Heart left ventricle (tissue), 16 donors: ENCODE results near the gene SLA2. TPM values are rescaled to one million over a fixed set of nuclear protein-coding genes. Genes with fewer than 3 reads are reported as not detected.

Experiments used
- ATAC-seq, 4 donors: fragments of 200-7000 bp; cut with Tn5 transposase; one replicate each; pipeline ENCODE4 v1.9.1; 2020 to 2022; ENCODE audit warnings: moderate library complexity in 4 of 4, mild to moderate bottlenecking in 3 of 4, moderate number of reproducible peaks in 1 of 4
- DNase-seq, 5 donors: peaks; one replicate each; pipeline ENCODE4 v3.0.0-alpha.2; 2020
- H3K27ac ChIP-seq, 12 donors: fragments of 200-600 bp; sonication (generic) in 4 of 12; one replicate each; pipeline versions ENCODE4 v1.5.0 to v1.8.0; 2016 to 2022; ENCODE audit warnings: mild to moderate bottlenecking in 2 of 12
- H3K27me3 ChIP-seq, 9 donors: fragments of 200-600 bp; sonication (generic) in 2 of 9; one replicate each; pipeline versions ENCODE4 v1.5.1 to v1.8.0; 2016 to 2022; ENCODE audit warnings: mild to moderate bottlenecking in 3 of 9
- H3K36me3 ChIP-seq, 9 donors: fragments of 200-600 bp; sonication (generic) in 2 of 9; one replicate each; pipeline versions ENCODE4 v1.5.0 to v1.8.0; 2018 to 2022; ENCODE audit warnings: mild to moderate bottlenecking in 2 of 9
- H3K4me1 ChIP-seq, 12 donors: fragments of 200-600 bp; sonication (generic) in 4 of 12; one replicate each; pipeline versions ENCODE4 v1.5.0 to v1.8.0; 2016 to 2022; ENCODE audit warnings: mild to moderate bottlenecking in 3 of 12
- H3K4me3 ChIP-seq, 12 donors: fragments of 200-600 bp; sonication (generic) in 4 of 12; one replicate each; pipeline versions ENCODE4 v1.5.0 to v1.8.0; 2017 to 2022; ENCODE audit warnings: mild to moderate bottlenecking in 9 of 12, moderate library complexity in 4 of 12
- H3K9me3 ChIP-seq, 12 donors: fragments of 200-600 bp; sonication (generic) in 4 of 12; one replicate each; pipeline versions ENCODE4 v1.5.0 to v1.8.0; 2016 to 2022; ENCODE audit warnings: mild to moderate bottlenecking in 1 of 12
- POLR2A ChIP-seq, 2 donors: fragments of 450-650 bp; IDR thresholded peaks; one replicate each; pipeline ENCODE4 v1.6.1; 2017; ENCODE audit warnings: antibody characterized with exemption in 2 of 2, mild to moderate bottlenecking in 2 of 2, moderate library complexity in 2 of 2
- WGBS, 4 donors: extraction: QIAGEN DNeasy Blood & Tissue Kit in 2 of 4; methylation state at CpG; one replicate each; pipeline versions ENCODE4 v1.1.5 to v1.1.7; 2013 to 2018; 5-methylcytosine and 5-hydroxymethylcytosine counted together
- intact Hi-C, 10 donors: fragments of 100-400 bp; cut with DNase I; formaldehyde crosslinking; loops; one replicate each; pipeline versions ENCODE4 v1.11.1 to v1.14.2; 2022
- polyA plus RNA-seq, 2 donors: library from polyadenylated mRNA; stranded (reverse); fragments of 200-250 nt; gene quantifications; one replicate each; pipeline ENCODE4 v1.2.3, GENCODE V29; 2013
- total RNA-seq, 9 donors: library from RNA; depleted of rRNA in 2 of 9; stranded (reverse); fragments of >200 nt in 2 of 9; fragmentation: NEBNext Ultra II Directional in 3 of 9; extraction: Animal tissue kit (Norgen Biotek cat#: 25700) in 3 of 9; gene quantifications; one replicate each; pipeline versions ENCODE4 v1.1.0 to v1.2.4, GENCODE V29; 2016 to 2023
- TF ChIP-seq, protein P1 (sequence below), 12 donors: fragments of 200-600 bp; sonication (generic) in 4 of 12; IDR thresholded peaks; one replicate each; pipeline versions ENCODE4 v1.5.0 to v1.8.0; 2018 to 2022; ENCODE audit warnings: antibody characterized with exemption in 12 of 12, mild to moderate bottlenecking in 5 of 12
- donor health status: ischemic (EF 13 %, LVEDD 7.1; RV severe dilation, severe dysfunction).
- donor health status: healthy with polysubstance abuse.
- donor health status: DM: no; HTN: yes; CAD: no.
- donor health status: DM: no; HTN: no; CAD: no.
- donor health status: ischemic (EF 25% LVEDD 6.9; RV normal size, moderate dysfunction).
- donor health status: ischemic (EF 25% LVEDD 5.7; RV mildly dilated, moderate dysfunction).
- donor health status: healthy.
- donor health status: DM: yes; HTN: yes; CAD: no.
- donor health status: ischemic (EF 35%, LVEDD 5.7; RV mildly dilated, moderate dysfunction).
- donor health status: nonischemic (EF 11% LVEDD 7.7; RV severe dilation, severe dysfunction).
- donor health status: DM: yes; HTN: yes; CAD: no.
- donor health status: PGD.
- donor health status: ischemic (EF 29% LVEDD 5.4; RV normal size, mild dysfunction).
- donor health status: nonischemic (EF 23%, LVEDD 6.1; RV moderate dilation, normal function).

SLA2 gene
- total and polyA plus RNA-seq, 11 donors: 0.14 to 3.0 (median 0.36) TPM

DNA sequence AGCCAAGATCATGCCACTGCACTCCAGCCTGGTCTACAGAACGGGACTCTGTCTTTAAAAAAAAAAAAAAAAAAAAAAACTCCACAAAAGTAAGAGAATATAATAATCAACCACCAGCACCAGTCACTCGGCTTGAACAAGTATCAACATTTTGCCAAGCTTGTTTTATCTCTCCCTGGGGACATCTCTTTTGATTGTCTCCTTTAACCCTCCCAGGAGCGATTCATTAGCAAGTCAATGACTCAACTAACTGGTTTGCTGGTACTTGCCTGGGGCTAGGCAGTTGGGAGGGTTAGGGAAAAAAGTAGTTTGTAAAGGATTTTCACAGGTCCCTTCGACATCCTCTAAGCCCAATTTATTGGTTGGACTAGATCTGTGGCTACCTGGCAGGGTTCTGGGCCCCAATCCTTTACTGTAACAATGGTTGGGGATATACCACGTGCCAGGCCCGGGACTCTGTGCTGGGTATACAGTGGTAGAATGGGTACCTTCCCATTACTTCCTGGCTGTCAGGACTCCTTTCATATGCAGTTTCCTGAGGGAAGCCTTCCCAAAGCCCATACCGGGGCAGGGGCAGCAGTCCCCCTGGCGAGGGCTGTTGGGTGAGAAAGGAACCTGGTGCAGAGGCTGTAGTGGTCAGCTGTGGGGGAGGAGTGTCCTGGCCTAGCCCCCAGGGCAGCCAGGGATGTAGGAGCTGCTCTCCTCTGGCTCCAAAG lies 60.4 kb downstream of the SLA2 start:
- WGBS, 4 donors: 71 to 86% (median 76%) methylated on average over 8 of the region's 8 CpGs
- DNase-seq (no peak), ATAC-seq (no peak)
- no peak for TF ChIP-seq POLR2A (IDR thresholded peaks at IDR 0.05)
- TF ChIP-seq, protein P1, sequence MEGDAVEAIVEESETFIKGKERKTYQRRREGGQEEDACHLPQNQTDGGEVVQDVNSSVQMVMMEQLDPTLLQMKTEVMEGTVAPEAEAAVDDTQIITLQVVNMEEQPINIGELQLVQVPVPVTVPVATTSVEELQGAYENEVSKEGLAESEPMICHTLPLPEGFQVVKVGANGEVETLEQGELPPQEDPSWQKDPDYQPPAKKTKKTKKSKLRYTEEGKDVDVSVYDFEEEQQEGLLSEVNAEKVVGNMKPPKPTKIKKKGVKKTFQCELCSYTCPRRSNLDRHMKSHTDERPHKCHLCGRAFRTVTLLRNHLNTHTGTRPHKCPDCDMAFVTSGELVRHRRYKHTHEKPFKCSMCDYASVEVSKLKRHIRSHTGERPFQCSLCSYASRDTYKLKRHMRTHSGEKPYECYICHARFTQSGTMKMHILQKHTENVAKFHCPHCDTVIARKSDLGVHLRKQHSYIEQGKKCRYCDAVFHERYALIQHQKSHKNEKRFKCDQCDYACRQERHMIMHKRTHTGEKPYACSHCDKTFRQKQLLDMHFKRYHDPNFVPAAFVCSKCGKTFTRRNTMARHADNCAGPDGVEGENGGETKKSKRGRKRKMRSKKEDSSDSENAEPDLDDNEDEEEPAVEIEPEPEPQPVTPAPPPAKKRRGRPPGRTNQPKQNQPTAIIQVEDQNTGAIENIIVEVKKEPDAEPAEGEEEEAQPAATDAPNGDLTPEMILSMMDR (IDR thresholded peaks at IDR 0.05): no peak
- no peaks in the 10 kb centered on the region for H3K27me3 ChIP-seq
- H3K36me3 ChIP-seq: peaks cover 0 to 44% (median 30%) of the 10 kb centered on the region in 9 donors
- H3K27ac ChIP-seq: no peak overlapping the region
- H3K4me1 ChIP-seq: no peaks in the 10 kb centered on the region
- no peak overlapping the region for H3K4me3 ChIP-seq
- no peaks in the 10 kb centered on the region for H3K9me3 ChIP-seq
- intact Hi-C loops: loop anchor here in 1 of 10 donors (10.0 kb wide), 1 partner anchor 371 kb away; no protein-coding TSS in a partner anchor

DNA sequence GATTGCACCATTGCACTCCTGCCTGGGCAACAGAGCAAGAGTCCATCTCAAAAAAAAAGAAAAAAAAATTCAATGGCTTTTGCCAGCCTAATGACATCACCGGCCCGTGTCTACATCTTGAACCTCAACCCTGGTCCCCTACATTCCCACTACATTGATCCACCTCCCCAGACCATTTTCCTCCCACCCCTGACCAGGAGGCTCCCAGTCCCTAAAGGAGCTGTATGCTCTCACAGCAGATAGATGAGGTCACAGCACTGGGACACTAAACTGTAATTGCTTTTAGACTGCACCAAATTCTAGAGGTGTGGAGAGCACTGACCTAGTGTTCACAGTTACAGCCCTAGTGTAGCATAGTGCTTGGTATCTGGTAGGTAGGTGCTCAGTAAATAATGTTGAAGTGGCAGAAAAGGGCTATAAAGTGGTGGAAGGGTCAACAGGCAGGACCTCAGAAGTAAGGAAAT lies 61.9 kb downstream of the SLA2 start:
- H3K9me3 ChIP-seq: no peaks in the 10 kb centered on the region
- intact Hi-C loops: loop anchor here in 1 of 10 donors (10.0 kb wide), 1 partner anchor 369 kb away; no protein-coding TSS in a partner anchor
- no peak overlapping the region for H3K4me3 ChIP-seq
- no peak for TF ChIP-seq POLR2A (IDR thresholded peaks at IDR 0.05)
- H3K4me1 ChIP-seq: no peaks in the 10 kb centered on the region
- H3K36me3 ChIP-seq: peaks cover 0 to 51% (median 41%) of the 10 kb centered on the region in 9 donors
- ATAC-seq (no peak), DNase-seq (no peak)
- 82 to 91% (median 89%) methylated on average over 2 of the region's 2 CpGs for WGBS, 4 donors
- H3K27me3 ChIP-seq: no peaks in the 10 kb centered on the region
- no peak overlapping the region for H3K27ac ChIP-seq

DNA sequence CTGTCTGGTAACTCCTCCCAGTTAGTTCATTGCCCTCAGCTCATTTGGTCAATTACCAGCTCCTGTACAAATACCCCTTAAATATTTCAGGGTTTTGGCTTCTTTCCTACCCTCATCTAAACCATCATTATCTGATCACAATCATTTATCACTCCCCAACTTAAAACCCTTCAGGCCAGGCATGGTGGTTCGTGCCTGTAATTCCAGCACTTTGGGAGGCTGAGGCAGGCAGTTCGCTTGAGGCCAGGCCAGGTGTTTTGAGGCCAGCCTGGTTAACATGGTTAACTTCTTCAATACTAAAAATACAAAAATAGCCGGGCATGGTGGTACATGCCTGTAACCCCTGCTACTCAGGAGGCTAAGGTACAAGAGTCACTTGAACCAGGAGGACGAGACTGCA lies 63.2 kb downstream of the SLA2 start:
- DNase-seq (no peak), ATAC-seq (no peak)
- WGBS, 4 donors: 91 to 95% (median 93%) methylated on average over 4 of the region's 4 CpGs
- H3K9me3 ChIP-seq: no peaks in the 10 kb centered on the region
- intact Hi-C loops: loop anchor here in 1 of 10 donors (10.0 kb wide), 1 partner anchor 368 kb away; no protein-coding TSS in a partner anchor
- H3K27ac ChIP-seq: no peak overlapping the region
- no peaks in the 10 kb centered on the region for H3K4me1 ChIP-seq
- peaks cover 0 to 56% (median 46%) of the 10 kb centered on the region in 9 donors for H3K36me3 ChIP-seq
- no peaks in the 10 kb centered on the region for H3K27me3 ChIP-seq
- TF ChIP-seq, protein P1 (IDR thresholded peaks at IDR 0.05): no peak
- no peak for TF ChIP-seq POLR2A (IDR thresholded peaks at IDR 0.05)
- no peak overlapping the region for H3K4me3 ChIP-seq

DNA sequence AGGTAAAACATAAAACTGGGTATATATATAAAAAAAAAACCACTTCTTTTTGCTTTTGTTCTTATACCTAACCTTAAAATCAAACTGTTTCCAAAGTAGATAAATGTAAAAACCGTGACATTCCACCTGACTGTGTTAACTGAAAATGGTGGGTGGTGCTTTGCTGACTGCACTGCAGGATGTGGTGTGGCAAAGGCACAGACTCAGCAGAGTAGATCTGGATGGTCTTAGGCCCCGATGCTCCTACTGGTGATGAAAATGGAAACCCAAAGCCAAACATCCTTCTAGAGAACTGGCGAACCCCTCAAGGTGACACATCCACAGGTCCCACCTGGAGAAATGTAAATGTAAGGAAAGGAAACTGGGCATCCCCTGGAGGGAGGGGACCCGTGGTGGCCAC lies 63.7 kb downstream of the SLA2 start:
- peaks cover 0 to 55% (median 46%) of the 10 kb centered on the region in 9 donors for H3K36me3 ChIP-seq
- intact Hi-C loops: loop anchor here in 1 of 10 donors (10.0 kb wide), 1 partner anchor 368 kb away; no protein-coding TSS in a partner anchor
- WGBS, 4 donors: 86 to 91% (median 88%) methylated on average over 4 of the region's 4 CpGs

More for the DNA sequence above, 63.7 kb downstream of the SLA2 start:
- Histone ChIP-seq H3K4me1 (no peaks in the 10 kb centered on the region), H3K4me3 (no peak overlapping the region), H3K27me3 (no peaks in the 10 kb centered on the region), H3K27ac (no peak overlapping the region), H3K9me3 (no peaks in the 10 kb centered on the region)
- ATAC-seq (no peak), DNase-seq (no peak)
- TF ChIP-seq POLR2A (IDR thresholded peaks at IDR 0.05): no peak
- TF ChIP-seq, protein P1 (IDR thresholded peaks at IDR 0.05): no peak
